NT2/D1 (cell line): ENCODE data around the gene KRTAP22-1.

Source experiments
- DNase-seq: peaks from one replicate; pipeline ENCODE4 v3.0.0-alpha.2; 2011; ENCODE audit warnings: low read depth, low spot score
- H3K27me3 ChIP-seq: 2 replicates; pipeline ENCODE4 v1.6.0; 2011; ENCODE audit warnings: mild to moderate bottlenecking; ENCODE audit not compliant: insufficient read length, insufficient read depth
- H3K36me3 ChIP-seq: 2 replicates; pipeline ENCODE4 v1.6.1; 2011; ENCODE audit warnings: mild to moderate bottlenecking, low read length, mixed read lengths; ENCODE audit not compliant: insufficient read depth, insufficient read length
- H3K4me1 ChIP-seq: 2 replicates; pipeline ENCODE4 v1.5.1; 2011; ENCODE audit not compliant: insufficient read depth, insufficient read length
- H3K4me3 ChIP-seq: 2 replicates; pipeline ENCODE4 v1.5.1; 2011; ENCODE audit warnings: low read depth; ENCODE audit not compliant: insufficient read length
- H3K9ac ChIP-seq: 2 replicates; pipeline ENCODE4 v1.6.0; 2011; ENCODE audit warnings: low read depth; ENCODE audit not compliant: insufficient read length
- H3K9me3 ChIP-seq: 2 replicates; pipeline ENCODE4 v1.5.1; 2011; ENCODE audit warnings: mild to moderate bottlenecking, low read length; ENCODE audit not compliant: insufficient read depth
- SUZ12 ChIP-seq: IDR thresholded peaks from 2 replicates; pipeline ENCODE4 v1.6.1; 2011; ENCODE audit not compliant: insufficient read length, insufficient read depth; ENCODE audit errors: extremely low read depth
- YY1 ChIP-seq: IDR thresholded peaks from 2 replicates; pipeline ENCODE4 v1.6.1; 2011; ENCODE audit not compliant: insufficient read length, insufficient read depth
- ZNF274 ChIP-seq: IDR thresholded peaks from 2 replicates; pipeline ENCODE4 v1.6.1; 2011; ENCODE audit warnings: mild to moderate bottlenecking, low read depth, low read length

Gene KRTAP22-1

GRCh38 chr21:30646904-30647414 lies 46.1 kb downstream of the KRTAP22-1 start:
- no peak overlapping the region for H3K9ac ChIP-seq
- no peaks in the 10 kb centered on the region for H3K4me1 ChIP-seq

More at GRCh38 chr21:30646904-30647414, 46.1 kb downstream of the KRTAP22-1 start:
- H3K36me3 ChIP-seq = no peaks in the 10 kb centered on the region
- no peaks in the 10 kb centered on the region for H3K9me3 ChIP-seq
- no peaks in the 10 kb centered on the region for H3K27me3 ChIP-seq
- no peak for DNase-seq
- TF ChIP-seq SUZ12 (no peak), YY1 (no peak), ZNF274 (no peak)
- no peak overlapping the region for H3K4me3 ChIP-seq
